Glomerular endothelial cell (primary cell): ENCODE results near the gene RGP1. TPM values are rescaled to one million over a fixed set of nuclear protein-coding genes. Genes with fewer than 3 reads are reported as not detected.

Source experiments
- DNase-seq: peaks from one replicate; pipeline ENCODE4 v3.0.0-alpha.2; 2011; ENCODE audit warnings: low read depth, low spot score; ENCODE audit errors: extremely low read depth
- total RNA-seq: library from RNA; depleted of rRNA; stranded (reverse); fragments of >200 nt; gene quantifications from 2 replicates; pipeline ENCODE4 v1.2.3, GENCODE V29; 2015

The RGP1 gene
- total RNA-seq, 1 donor from 2014 or later = 22.9 TPM

GRCh38 chr9:35766997-35767396 is 17.9 kb downstream of the RGP1 start:
- DNase-seq = no peak

- DNase-seq = no peak
Measured at GRCh38 chr9:35767458-35767857, 18.4 kb downstream of the RGP1 start.

GRCh38 chr9:35769763-35770162 is 20.7 kb downstream of the RGP1 start:
- no peak for DNase-seq

GRCh38 chr9:35771075-35771433 is 22.0 kb downstream of the RGP1 start:
- DNase-seq = no peak

- no peak for DNase-seq
Measured at GRCh38 chr9:35771534-35771933, 22.4 kb downstream of the RGP1 start.

GRCh38 chr9:35771943-35772342 is 22.9 kb downstream of the RGP1 start:
- no peak for DNase-seq

GRCh38 chr9:35774907-35775635 is 26.0 kb downstream of the RGP1 start:
- DNase-seq = no peak

GRCh38 chr9:35776018-35776417 is 26.9 kb downstream of the RGP1 start:
- DNase-seq = no peak

GRCh38 chr9:35778496-35778895 is 29.4 kb downstream of the RGP1 start:
- no peak for DNase-seq

- DNase-seq = no peak
Measured at GRCh38 chr9:35781066-35781465, 32.0 kb downstream of the RGP1 start.

- DNase-seq = no peak
Measured at GRCh38 chr9:35783418-35783817, 34.3 kb downstream of the RGP1 start.

- DNase-seq = no peak
Measured at GRCh38 chr9:35789541-35789940, 40.5 kb downstream of the RGP1 start.

GRCh38 chr9:35790025-35790384 is 40.9 kb downstream of the RGP1 start:
- no peak for DNase-seq

GRCh38 chr9:35790385-35791296 is 41.6 kb downstream of the RGP1 start:
- DNase-seq = no peak

- no peak for DNase-seq
Measured at GRCh38 chr9:35791297-35791921, 42.3 kb downstream of the RGP1 start, which contains the start of gene NPR2. Gene NPR2, plus strand, starts transcription at chr9:35791591. Its CDS starts 818 bp downstream, at chr9:35792409.

GRCh38 chr9:35792024-35792813 is 43.1 kb downstream of the RGP1 start:
- DNase-seq = no peak

- no peak for DNase-seq
Measured at GRCh38 chr9:35792826-35793225, 43.7 kb downstream of the RGP1 start.

GRCh38 chr9:35793461-35793860 is 44.4 kb downstream of the RGP1 start:
- DNase-seq = no peak

- DNase-seq = no peak
Measured at GRCh38 chr9:35795695-35796094, 46.6 kb downstream of the RGP1 start.

- DNase-seq = no peak
Measured at GRCh38 chr9:35797311-35798109, 48.4 kb downstream of the RGP1 start.
